Mammary epithelial cell (primary cell): ENCODE measurements around the gene MAPT.

Experiments used
- EZH2 ChIP-seq: IDR thresholded peaks from 2 replicates; pipeline ENCODE4 v1.6.1; 2012; ENCODE audit warnings: low read length, inconsistent platforms, borderline replicate concordance
- TF ChIP-seq, protein P1 (sequence below), 2 donors: IDR thresholded peaks in 1 of 2; conservative IDR thresholded peaks in 1 of 2; 2 replicates each; pipeline ENCODE4 v1.5.1; 2011 to 2012; ENCODE audit warnings: inconsistent platforms in 2 of 2, low read length in 2 of 2, mild to moderate bottlenecking in 2 of 2, control low read depth in 1 of 2, low read depth in 1 of 2; ENCODE audit not compliant: insufficient read depth in 1 of 2; ENCODE audit errors: extremely low read depth in 1 of 2

GRCh38 chr17:45902892-45903346, 8.6 kb downstream of the MAPT start:
- TF ChIP-seq, protein P1, sequence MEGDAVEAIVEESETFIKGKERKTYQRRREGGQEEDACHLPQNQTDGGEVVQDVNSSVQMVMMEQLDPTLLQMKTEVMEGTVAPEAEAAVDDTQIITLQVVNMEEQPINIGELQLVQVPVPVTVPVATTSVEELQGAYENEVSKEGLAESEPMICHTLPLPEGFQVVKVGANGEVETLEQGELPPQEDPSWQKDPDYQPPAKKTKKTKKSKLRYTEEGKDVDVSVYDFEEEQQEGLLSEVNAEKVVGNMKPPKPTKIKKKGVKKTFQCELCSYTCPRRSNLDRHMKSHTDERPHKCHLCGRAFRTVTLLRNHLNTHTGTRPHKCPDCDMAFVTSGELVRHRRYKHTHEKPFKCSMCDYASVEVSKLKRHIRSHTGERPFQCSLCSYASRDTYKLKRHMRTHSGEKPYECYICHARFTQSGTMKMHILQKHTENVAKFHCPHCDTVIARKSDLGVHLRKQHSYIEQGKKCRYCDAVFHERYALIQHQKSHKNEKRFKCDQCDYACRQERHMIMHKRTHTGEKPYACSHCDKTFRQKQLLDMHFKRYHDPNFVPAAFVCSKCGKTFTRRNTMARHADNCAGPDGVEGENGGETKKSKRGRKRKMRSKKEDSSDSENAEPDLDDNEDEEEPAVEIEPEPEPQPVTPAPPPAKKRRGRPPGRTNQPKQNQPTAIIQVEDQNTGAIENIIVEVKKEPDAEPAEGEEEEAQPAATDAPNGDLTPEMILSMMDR (conservative IDR thresholded peaks at IDR 0.05 in 1 of 2, IDR thresholded peaks at IDR 0.05 in 1 of 2; ENCODE audit: extremely low read depth in 1 of 2, insufficient read depth in 1 of 2, low read depth in 1 of 2, low read length in 2 of 2): no peak
- TF ChIP-seq EZH2: no peak
